ENCODE results near the gene LRMDA.

LRMDA gene

DNA sequence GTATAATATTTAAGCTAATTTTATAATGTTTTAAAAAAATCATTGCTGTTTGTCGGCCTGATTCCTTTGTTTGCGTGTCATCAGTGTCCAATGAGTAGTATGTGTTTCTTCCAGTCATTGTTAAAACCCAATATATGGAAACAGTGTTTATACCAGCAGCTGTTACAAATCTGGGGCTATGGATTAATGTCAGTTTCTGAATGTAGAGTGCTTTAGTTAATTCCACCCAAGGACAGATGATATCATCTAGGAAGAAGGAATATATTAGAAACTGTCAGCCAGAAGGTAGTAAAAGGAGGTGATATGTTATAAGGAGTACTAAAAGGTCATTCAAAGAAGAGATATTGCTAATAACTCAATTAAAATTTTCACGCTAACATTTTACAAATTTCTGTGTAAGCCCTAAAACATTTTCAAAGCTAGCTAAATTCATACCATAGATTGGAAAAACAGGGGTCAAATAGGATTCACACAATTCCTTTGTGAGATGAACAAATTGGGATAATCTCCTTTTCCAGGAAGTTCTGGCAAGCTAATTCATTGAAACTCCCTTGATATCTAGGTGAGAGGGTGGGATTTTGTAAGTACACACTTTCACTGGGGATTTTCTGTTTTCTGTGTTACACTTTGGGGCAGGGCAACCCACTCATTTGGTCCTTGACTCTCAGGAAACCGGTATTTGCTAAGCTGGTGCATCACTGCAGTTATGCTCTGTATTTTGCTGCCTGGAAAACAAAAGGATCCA, 448.8 kb downstream of the LRMDA start:
- TF ChIP-seq, protein P1, sequence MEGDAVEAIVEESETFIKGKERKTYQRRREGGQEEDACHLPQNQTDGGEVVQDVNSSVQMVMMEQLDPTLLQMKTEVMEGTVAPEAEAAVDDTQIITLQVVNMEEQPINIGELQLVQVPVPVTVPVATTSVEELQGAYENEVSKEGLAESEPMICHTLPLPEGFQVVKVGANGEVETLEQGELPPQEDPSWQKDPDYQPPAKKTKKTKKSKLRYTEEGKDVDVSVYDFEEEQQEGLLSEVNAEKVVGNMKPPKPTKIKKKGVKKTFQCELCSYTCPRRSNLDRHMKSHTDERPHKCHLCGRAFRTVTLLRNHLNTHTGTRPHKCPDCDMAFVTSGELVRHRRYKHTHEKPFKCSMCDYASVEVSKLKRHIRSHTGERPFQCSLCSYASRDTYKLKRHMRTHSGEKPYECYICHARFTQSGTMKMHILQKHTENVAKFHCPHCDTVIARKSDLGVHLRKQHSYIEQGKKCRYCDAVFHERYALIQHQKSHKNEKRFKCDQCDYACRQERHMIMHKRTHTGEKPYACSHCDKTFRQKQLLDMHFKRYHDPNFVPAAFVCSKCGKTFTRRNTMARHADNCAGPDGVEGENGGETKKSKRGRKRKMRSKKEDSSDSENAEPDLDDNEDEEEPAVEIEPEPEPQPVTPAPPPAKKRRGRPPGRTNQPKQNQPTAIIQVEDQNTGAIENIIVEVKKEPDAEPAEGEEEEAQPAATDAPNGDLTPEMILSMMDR (IDR thresholded peaks at IDR 0.05; ENCODE audit: insufficient read depth, low read depth, low read length, missing control alignments), result no peak
- no peak for DNase-seq (ENCODE audit: low read depth)
- H3K4me3 ChIP-seq (ENCODE audit: low read depth, low read length), result no peak overlapping the region

DNA sequence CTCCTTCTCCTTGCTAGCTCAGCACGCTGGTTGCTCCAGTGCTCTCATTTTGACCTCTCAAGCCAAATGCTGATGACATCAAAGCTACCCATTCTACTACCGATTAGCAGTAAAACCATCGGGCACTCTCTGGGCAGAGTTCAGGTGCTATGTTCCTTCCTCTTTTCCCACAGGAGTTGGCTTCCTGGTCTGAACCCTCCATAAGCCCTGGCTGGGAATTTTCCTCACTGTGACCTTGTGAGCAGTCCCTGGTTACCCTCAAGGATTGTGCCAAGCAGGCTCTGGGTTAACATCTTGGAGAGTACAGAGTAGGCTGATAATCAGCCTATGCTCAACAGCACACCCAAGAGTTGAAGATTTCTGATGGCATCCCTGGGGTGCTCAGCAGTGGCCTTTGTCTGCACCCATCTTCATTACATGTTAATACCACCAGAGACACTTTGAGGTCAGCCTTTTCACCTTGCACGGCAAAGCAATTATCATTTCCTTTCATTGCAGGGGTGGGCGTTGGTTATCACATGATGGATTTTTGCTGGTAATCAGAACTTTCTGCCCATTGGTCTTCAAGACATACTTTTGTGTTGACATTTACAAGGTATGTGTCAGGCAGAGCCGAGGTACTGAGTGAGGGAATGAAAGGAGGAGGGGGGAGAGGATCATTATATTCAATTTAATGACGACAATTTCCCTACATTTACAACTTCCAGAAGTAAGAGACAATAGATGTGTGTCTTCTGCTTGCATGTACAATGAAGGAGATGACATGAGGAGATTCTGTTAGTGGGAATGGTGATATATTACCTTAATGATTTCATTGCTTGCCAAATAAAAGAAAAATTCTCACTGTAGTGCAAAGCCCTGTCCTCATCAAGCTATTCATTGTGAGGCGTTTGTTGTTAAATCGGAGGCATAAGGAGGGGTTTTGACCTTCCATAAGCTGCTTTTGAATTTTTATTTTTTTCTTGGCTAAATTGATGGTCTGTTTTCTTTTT, 452.0 kb downstream of the LRMDA start:
- TF ChIP-seq, protein P1 (IDR thresholded peaks at IDR 0.05; ENCODE audit: insufficient read depth, low read depth, low read length, missing control alignments), result no peak
- no peak for DNase-seq (ENCODE audit: low read depth)
- no peak overlapping the region for H3K4me3 ChIP-seq (ENCODE audit: low read depth, low read length)

DNA sequence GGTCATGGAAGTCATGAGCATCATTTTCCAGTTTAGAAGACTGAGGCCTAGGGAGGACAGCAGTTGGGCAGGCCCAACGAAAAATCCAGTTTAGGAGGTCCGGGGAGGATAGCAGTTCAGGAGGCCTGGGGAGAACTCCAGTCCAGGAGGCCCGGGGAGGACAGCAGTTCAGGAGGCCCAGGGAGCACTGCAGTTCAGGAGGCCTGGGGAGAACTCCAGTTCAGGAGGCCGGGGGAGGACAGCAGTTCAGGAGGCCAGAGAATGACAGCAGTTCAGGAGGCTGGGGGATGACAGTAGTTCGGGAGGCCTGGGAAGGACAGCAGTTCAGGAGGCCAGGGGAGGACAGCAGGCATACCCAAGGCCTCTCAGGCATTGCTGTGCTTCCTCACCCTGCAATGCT, 453.4 kb downstream of the LRMDA start:
- DNase-seq (ENCODE audit: low read depth), result no peak
- no peak overlapping the region for H3K4me3 ChIP-seq (ENCODE audit: low read depth, low read length)
- TF ChIP-seq, protein P1 (IDR thresholded peaks at IDR 0.05; ENCODE audit: insufficient read depth, low read depth, low read length, missing control alignments), result no peak

DNA sequence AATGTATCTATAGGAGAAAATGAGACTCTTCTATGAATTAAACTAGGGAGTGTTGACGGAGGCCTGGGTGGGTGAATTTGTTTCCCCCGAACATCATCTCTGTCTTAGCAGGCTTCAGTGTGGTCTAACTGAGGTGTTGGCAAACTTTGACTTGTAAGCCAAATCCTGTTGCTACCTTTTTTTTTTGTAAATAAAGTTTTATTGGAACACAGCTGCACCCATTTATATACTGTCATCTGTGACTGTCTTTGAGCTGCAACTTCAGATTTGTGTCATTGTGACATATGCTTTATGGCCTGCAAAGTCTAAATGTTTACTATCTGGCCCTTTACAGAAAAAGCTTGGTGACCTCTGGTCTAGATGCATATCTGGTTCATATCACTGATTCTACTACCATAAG, 455.9 kb downstream of the LRMDA start:
- TF ChIP-seq, protein P1 (IDR thresholded peaks at IDR 0.05; ENCODE audit: insufficient read depth, low read depth, low read length, missing control alignments), result no peak
- H3K4me3 ChIP-seq (ENCODE audit: low read depth, low read length), result no peak overlapping the region
- DNase-seq (ENCODE audit: low read depth), result no peak

DNA sequence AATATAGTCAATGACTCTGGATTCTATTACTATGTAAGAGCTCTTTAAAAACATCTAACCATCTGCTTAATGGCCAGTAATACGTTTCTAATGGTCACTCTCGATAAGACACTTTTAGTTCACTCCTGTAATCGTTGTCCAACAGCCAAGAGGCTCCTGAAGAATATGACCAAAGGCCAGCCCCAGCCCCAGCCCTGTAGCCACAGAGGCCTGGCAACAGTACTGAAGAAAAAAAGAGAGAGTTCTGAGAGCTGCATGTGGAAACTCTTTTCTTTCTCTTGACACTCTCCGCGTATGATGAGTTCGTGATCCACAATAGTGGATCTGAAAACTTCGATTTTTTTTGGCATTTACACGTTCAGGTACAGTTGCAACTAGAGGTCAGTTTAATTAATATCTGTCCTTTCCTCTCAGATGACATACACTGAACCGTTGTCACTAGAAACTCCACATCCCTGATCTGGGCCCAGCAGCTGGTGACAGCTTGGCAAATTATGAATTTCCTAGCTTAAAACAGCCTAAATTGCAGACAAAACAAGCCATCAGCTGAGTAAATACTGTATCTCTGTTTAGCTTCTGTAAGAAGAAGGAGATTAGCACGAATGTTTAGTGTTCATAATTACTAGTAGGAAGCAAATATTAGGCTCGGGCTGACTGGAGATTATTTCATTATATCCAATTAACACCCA, 456.7 kb downstream of the LRMDA start:
- no peak overlapping the region for H3K4me3 ChIP-seq (ENCODE audit: low read depth, low read length)
- TF ChIP-seq, protein P1 (IDR thresholded peaks at IDR 0.05; ENCODE audit: insufficient read depth, low read depth, low read length, missing control alignments), result no peak
- DNase-seq (ENCODE audit: low read depth), result no peak

DNA sequence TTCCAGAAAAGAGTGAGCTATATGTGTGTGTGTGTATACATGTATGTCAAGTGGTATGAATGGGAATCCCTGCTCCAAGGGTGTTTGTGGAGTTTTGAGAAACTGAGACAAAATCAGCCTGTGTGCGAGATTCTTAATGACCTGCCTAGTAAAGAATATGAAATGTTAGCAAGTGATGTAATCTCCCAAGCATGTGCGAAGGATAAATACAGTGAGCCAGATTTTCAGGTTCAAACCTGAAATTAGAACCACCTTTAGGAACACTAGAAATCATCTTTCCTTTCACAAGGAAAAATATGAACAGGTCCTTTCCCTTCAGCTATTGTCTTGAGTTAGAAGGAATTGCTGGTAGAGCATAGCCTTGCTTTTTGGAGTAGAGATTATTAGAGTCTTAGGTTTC, 457.6 kb downstream of the LRMDA start:
- TF ChIP-seq, protein P1 (IDR thresholded peaks at IDR 0.05; ENCODE audit: insufficient read depth, low read depth, low read length, missing control alignments), result no peak
- no peak for DNase-seq (ENCODE audit: low read depth)
- no peak overlapping the region for H3K4me3 ChIP-seq (ENCODE audit: low read depth, low read length)
